K562 (cell line): ENCODE measurements around the gene GRIA3.

Source experiments
- ETV6 ChIP-seq, 3 experiments: fragments of 150-350 bp in 1 of 3; sonication (generic) in 1 of 3; formaldehyde crosslinking in 1 of 3; IDR thresholded peaks; 2 replicates each; pipeline versions ENCODE4 v1.6.1 to v1.8.0; 2014 to 2022; ENCODE audit warnings: borderline replicate concordance in 2 of 3, low read depth in 2 of 3, antibody characterized with exemption in 1 of 3, low read length in 1 of 3, mild to moderate bottlenecking in 1 of 3, missing genetic modification reagents in 1 of 3
- L3MBTL2 ChIP-seq: fragments of 450-650 bp; IDR thresholded peaks from 2 replicates; pipeline ENCODE4 v1.6.1; 2016; ENCODE audit warnings: mild to moderate bottlenecking, moderate library complexity
- NCOR1 ChIP-seq: fragments of 450-650 bp; IDR thresholded peaks from 2 replicates; pipeline ENCODE4 v1.6.1; 2016; ENCODE audit warnings: mild to moderate bottlenecking, moderate library complexity
- NR3C1 ChIP-seq: sonication (generic); formaldehyde crosslinking; IDR thresholded peaks from 2 replicates; pipeline ENCODE4 v1.8.1; 2022; ENCODE audit warnings: missing genetic modification reagents

GRCh38 chrX:123487669-123488068 lies 303.6 kb downstream of the GRIA3 start:
- TF ChIP-seq NR3C1 (CRISPR knock-in tag) (no peak), L3MBTL2 (no peak), NCOR1 (no peak), ETV6 (IDR thresholded peaks at IDR 0.05; ENCODE audit: borderline replicate concordance in 1 of 2, low read depth in 2 of 2, low read length in 1 of 2) (no peak), ETV6 (CRISPR knock-in tag; IDR thresholded peaks at IDR 0.05; ENCODE audit: borderline replicate concordance) (no peak)
